Endothelial cell of umbilical vein (primary cell): ENCODE data around the gene APLP2. TPM values are rescaled to one million over a fixed set of nuclear protein-coding genes. Genes with fewer than 3 reads are reported as not detected.

ENCODE experiments used
- BruUV-seq: library from RNA; stranded (reverse); fragments of 400-500 nt; replicated peaks from 2 replicates; lab custom pipeline; 2021; lab: Mats Ljungman, UMichigan
- CTCF ChIA-PET: fragments of 300-600, 350-600 bp; sonication (Branson Sonifier 250); formaldehyde crosslinking; loops from one replicate; lab custom pipeline; 2021; ENCODE audit warnings: antibody characterized with exemption, inconsistent platforms; lab: Charles Lee
- POLR2A ChIA-PET: fragments of 300-600, 350-600 bp; sonication (Branson Sonifier 250); formaldehyde crosslinking; loops from one replicate; lab custom pipeline; 2021; ENCODE audit warnings: antibody characterized with exemption, inconsistent platforms; lab: Charles Lee
- DNase-seq: peaks from one replicate; pipeline ENCODE4 v3.0.0-alpha.2; 2011; ENCODE audit warnings: low read depth, low spot score
- FAIRE-seq: peaks from 2 replicates; lab custom pipeline; 2011; peaks lifted over from hg19 to GRCh38; lab: Jason Lieb, UNC
- H2AFZ ChIP-seq: 2 replicates; pipeline ENCODE4 v1.6.0; 2012; ENCODE audit warnings: low read depth, low read length, control low read depth, inconsistent platforms
- H3K27ac ChIP-seq: 2 replicates; pipeline ENCODE4 v1.5.1; 2011; ENCODE audit warnings: low read depth, mild to moderate bottlenecking, control low read depth, low read length, moderate library complexity; ENCODE audit not compliant: insufficient read depth
- H3K27me3 ChIP-seq, 2 experiments: 2 replicates each; pipeline versions ENCODE4 v1.6.0 to v1.6.1; 2011; ENCODE audit warnings: low read length in 2 of 2, mixed read lengths in 1 of 2; ENCODE audit not compliant: control insufficient read depth in 2 of 2, insufficient read depth in 2 of 2
- H3K36me3 ChIP-seq, 2 experiments: 2 replicates in 1 of 2; 3 replicates in 1 of 2; pipeline ENCODE4 v1.5.1; 2011; ENCODE audit warnings: low read length in 2 of 2, mild to moderate bottlenecking in 1 of 2, moderate library complexity in 1 of 2; ENCODE audit not compliant: control insufficient read depth in 2 of 2, insufficient read depth in 2 of 2; ENCODE audit errors: extremely low read depth in 1 of 2
- H3K4me1 ChIP-seq: 3 replicates; pipeline ENCODE4 v1.5.1; 2011; ENCODE audit warnings: mild to moderate bottlenecking, low read length; ENCODE audit not compliant: control insufficient read depth, insufficient read depth; ENCODE audit errors: extremely low read depth
- H3K4me2 ChIP-seq: 2 replicates; pipeline ENCODE4 v1.6.1; 2011; ENCODE audit warnings: low read length, control low read depth, mixed read lengths; ENCODE audit not compliant: insufficient read depth
- H3K4me3 ChIP-seq, 3 experiments: fragments of 200-600 bp in 1 of 3; sonication (generic), shearing (Covaris generic) in 1 of 3; replicated peaks in 1 of 3; 2 replicates each; pipeline ENCODE4 v1.5.1; 2011 to 2016; ENCODE audit warnings: control low read depth in 3 of 3, low read length in 3 of 3, mild to moderate bottlenecking in 2 of 3, inconsistent platforms in 1 of 3, low read depth in 1 of 3, moderate library complexity in 1 of 3; ENCODE audit not compliant: insufficient read depth in 1 of 3
- H3K79me2 ChIP-seq: 2 replicates; pipeline ENCODE4 v1.6.0; 2012; ENCODE audit warnings: low read length, inconsistent platforms; ENCODE audit not compliant: control insufficient read depth, insufficient read depth
- H3K9ac ChIP-seq: replicated peaks from 2 replicates; pipeline ENCODE3; 2011; ENCODE audit warnings: low read length, control low read depth; ENCODE audit not compliant: insufficient read depth; ENCODE audit errors: extremely low read depth
- H3K9me1 ChIP-seq: replicated peaks from 3 replicates; pipeline ENCODE4 v1.6.0; 2011; ENCODE audit warnings: mild to moderate bottlenecking, low read length; ENCODE audit not compliant: control insufficient read depth, insufficient read depth; ENCODE audit errors: extremely low read depth
- H3K9me3 ChIP-seq: replicated peaks from 2 replicates; pipeline ENCODE4 v1.5.1; 2012; ENCODE audit warnings: low read length, inconsistent platforms; ENCODE audit not compliant: control insufficient read depth, insufficient read depth
- H4K20me1 ChIP-seq: replicated peaks from 2 replicates; pipeline ENCODE3; 2011; ENCODE audit warnings: mild to moderate bottlenecking, low read length; ENCODE audit not compliant: control insufficient read depth, insufficient read depth; ENCODE audit errors: extremely low read depth
- CTCF ChIP-seq, 2 donors: IDR thresholded peaks; 1 replicate in 1 of 2; 2 replicates in 1 of 2; pipeline ENCODE4 v1.5.1; 2011; ENCODE audit warnings: low read length in 2 of 2, mild to moderate bottlenecking in 2 of 2, moderate library complexity in 2 of 2, control low read depth in 1 of 2, inconsistent platforms in 1 of 2, low read depth in 1 of 2; ENCODE audit not compliant: insufficient read depth in 1 of 2; ENCODE audit errors: extremely low read depth in 1 of 2
- EZH2 ChIP-seq: IDR thresholded peaks from 2 replicates; pipeline ENCODE4 v1.6.1; 2012; ENCODE audit warnings: borderline replicate concordance, low read depth, mild to moderate bottlenecking, moderate library complexity, low read length, inconsistent platforms; ENCODE audit not compliant: severe bottlenecking
- FOS ChIP-seq: IDR thresholded peaks from 2 replicates; pipeline ENCODE4 v1.6.1; 2011; ENCODE audit warnings: mild to moderate bottlenecking, low read length, moderate library complexity, borderline replicate concordance; ENCODE audit not compliant: insufficient read depth
- GATA2 ChIP-seq: IDR thresholded peaks from 2 replicates; pipeline ENCODE4 v1.7.0; 2011; ENCODE audit warnings: low read depth, mild to moderate bottlenecking, moderate library complexity, mixed read lengths, low read length; ENCODE audit not compliant: insufficient read length, insufficient read depth
- JUN ChIP-seq: IDR thresholded peaks from 2 replicates; pipeline ENCODE4 v1.6.1; 2011; ENCODE audit warnings: borderline replicate concordance, low read depth; ENCODE audit not compliant: insufficient read length, insufficient read depth
- MAX ChIP-seq: IDR thresholded peaks from 2 replicates; pipeline ENCODE4 v1.6.1; 2011; ENCODE audit not compliant: insufficient read depth, insufficient read length
- MYC ChIP-seq: IDR thresholded peaks from one replicate; pipeline ENCODE4 v1.6.1; 2011; ENCODE audit warnings: mild to moderate bottlenecking, low read depth, low read length
- POLR2A ChIP-seq: IDR thresholded peaks from 2 replicates; pipeline ENCODE4 v1.6.1; 2012; ENCODE audit warnings: low read depth, mild to moderate bottlenecking, control low read depth, low read length
- POLR2AphosphoS5 ChIP-seq: IDR thresholded peaks from 2 replicates; pipeline ENCODE4 v1.6.1; 2012; ENCODE audit warnings: low read depth, mild to moderate bottlenecking, control low read depth, low read length, moderate library complexity; ENCODE audit not compliant: insufficient read depth
- dilution Hi-C: fragments of 300-500 bp; cut with MboI; formaldehyde crosslinking; loops from one replicate; pipeline ENCODE4 v1.15.0; 2019; ENCODE audit warnings: low sequenced_read_pairs; ENCODE audit not compliant: extremely low pct_ligation_motif_present
- intact Hi-C: fragments of 100-400 bp; cut with micrococcal nuclease; formaldehyde crosslinking; loops from one replicate; pipeline ENCODE4 v1.10.0; 2022
- polyA plus RNA-seq, 4 experiments: library from polyadenylated mRNA; depleted of rRNA in 3 of 4; stranded (reverse) in 3 of 4; unstranded in 1 of 4; fragments of >200 nt; gene quantifications; 2 replicates each; pipeline versions ENCODE4 v1.2.1 to v1.2.3, GENCODE V29; 2011 to 2012; ENCODE audit warnings: missing spikeins in 1 of 4
- total RNA-seq: library from RNA; stranded (reverse); gene quantifications from 2 replicates; pipeline ENCODE4 v1.2.3, GENCODE V29; 2021

Gene APLP2
- total and polyA plus RNA-seq, 2 donors (not counting 3 experiments of a cell fraction or from before 2014, with no cell fraction given): 493 to 543 TPM

DNA sequence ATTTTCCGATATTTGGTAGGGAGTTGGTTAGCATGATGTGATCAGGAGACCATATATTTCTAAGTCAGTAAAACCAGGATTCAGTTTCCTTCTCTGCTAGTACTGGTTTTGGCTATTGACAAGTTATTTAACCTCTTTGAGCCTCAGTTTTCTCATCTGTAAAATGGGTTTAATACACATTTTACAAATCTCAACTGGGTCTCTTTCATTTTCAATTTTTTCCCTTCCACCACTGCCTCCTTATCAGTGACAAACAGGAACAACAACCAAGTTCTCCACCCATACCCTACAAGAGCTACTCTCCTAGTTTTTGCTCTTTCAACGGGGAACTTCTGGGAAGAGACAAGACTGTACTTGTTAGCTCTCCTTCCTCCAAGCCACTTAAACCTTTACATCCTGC lies 6.2 kb upstream of the APLP2 start:
- Histone ChIP-seq H3K79me2 (no peaks in the 10 kb centered on the region), H3K9me3 (no peaks in the 10 kb centered on the region), H4K20me1 (no peaks in the 10 kb centered on the region), H3K9me1 (no peaks in the 10 kb centered on the region), H3K27ac (no peak overlapping the region), H2AFZ (no peak overlapping the region), H3K36me3 (no peaks in the 10 kb centered on the region), H3K9ac (no peak overlapping the region), H3K27me3 (peaks cover 0 to 7% of the 10 kb centered on the region in 2 experiments), H3K4me3 (no peak overlapping the region), H3K4me1 (peaks cover 2% of the 10 kb centered on the region), H3K4me2 (no peak overlapping the region)
- ChIA-PET POLR2A (no interaction called here), CTCF (no interaction called here)
- FAIRE-seq (no peak), DNase-seq (no peak)
- TF ChIP-seq POLR2AphosphoS5 (no peak), MYC (no peak), EZH2 (no peak), MAX (no peak), JUN (no peak), CTCF (IDR thresholded peaks at IDR 0.05; ENCODE audit: extremely low read depth in 1 of 2, insufficient read depth in 1 of 2, low read depth in 1 of 2, low read length in 2 of 2) (no peak), POLR2A (no peak), FOS (no peak), GATA2 (no peak)
- intact Hi-C loops: no loop called here
- no TSS peak for BruUV-seq
- dilution Hi-C loops: no loop called here
